Stimulated activated CD8-positive, alpha-beta memory T cell treated with anti-CD3 and anti-CD28 coated beads, Interleukin-15, amount 100 ng/mL, for 48 hours (primary cell): ENCODE data around the gene CCL3.
"Not testable (repeated sequence)": the region's sequence is repeated elsewhere in the genome, so short reads cannot be mapped to it uniquely, and the experiment has no call there.

Source experiments
- DNase-seq, 2 donors: peaks; one replicate each; pipeline ENCODE4 v3.0.0-alpha.2; 2020; ENCODE audit warnings: low read depth in 2 of 2

CCL3 gene

DNA sequence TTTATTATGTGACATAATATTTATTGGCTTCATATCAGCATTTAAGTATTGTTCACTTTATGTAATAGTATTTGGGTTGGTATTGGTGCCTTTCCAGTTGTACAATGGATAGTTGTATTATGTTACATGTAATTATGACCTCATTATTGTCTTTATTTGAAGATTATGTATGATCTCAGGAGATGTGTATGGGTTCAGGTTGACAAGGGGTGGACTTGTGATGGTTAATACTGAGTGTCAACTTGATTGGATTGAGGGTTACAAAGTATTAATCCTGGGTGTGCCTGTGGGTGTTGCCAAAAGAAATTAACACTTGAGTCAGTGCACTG is 25.7 kb upstream of the CCL3 start:
- not testable (repeated sequence) for DNase-seq

DNA sequence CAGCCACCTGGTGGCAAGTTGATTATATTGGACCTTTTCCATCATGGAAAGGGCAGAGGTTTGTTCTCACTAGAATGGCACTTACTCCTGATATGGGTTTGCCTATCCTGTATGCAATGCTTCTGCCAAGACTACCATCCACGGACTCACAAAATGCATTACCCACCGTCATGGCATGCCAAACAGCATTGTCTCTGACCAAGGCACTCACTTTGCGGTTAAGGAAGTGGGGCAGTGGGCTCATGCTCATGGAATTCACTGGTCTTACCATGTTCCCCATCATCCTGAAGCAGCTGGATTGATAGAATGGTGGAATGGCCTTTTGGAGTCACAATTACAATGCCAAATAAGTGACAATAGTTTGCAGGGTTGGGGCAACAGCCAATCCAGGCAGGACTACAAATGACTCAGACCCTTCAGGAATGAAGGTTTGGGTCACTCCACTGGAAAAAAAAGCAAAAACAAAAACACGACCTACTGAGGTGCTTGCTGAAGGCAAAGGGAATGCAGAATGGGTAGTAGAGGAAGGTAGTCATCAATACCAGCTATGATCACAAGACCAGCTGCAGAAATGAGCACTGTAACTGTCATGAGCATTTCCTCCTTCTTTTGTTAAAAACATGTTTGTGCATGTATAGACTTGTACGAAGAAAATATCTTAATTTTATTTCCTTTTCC is 25.2 kb upstream of the CCL3 start:
- DNase-seq, result not testable (repeated sequence)

DNA sequence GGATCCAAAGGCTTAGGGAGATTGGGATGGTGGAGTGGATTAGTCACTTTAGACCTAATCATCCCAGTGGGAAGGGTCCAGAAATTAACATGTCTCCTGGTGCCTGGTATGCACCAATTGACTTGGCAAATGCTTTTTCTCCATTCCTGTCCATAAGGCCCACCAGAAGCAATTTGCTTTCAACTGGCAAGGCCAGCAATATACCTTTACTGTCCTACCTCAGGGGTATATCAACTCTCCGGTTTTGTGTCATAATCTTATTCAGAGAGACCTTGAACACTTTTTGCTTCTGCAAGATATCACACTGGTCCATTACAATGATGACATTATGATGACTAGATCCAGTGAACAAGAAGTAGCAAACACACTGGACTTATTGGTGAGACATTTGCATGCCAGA is 23.2 kb upstream of the CCL3 start:
- not testable (repeated sequence) for DNase-seq

- no peak for DNase-seq
These were observed 22.6 kb upstream of the CCL3 start for GRCh38 chr17:36112572-36112971.

- DNase-seq, result no peak
These were observed 21.1 kb upstream of the CCL3 start for GRCh38 chr17:36111068-36111490.

- DNase-seq, result not testable (repeated sequence)
These were observed 18.3 kb upstream of the CCL3 start for GRCh38 chr17:36108265-36108664.

DNA sequence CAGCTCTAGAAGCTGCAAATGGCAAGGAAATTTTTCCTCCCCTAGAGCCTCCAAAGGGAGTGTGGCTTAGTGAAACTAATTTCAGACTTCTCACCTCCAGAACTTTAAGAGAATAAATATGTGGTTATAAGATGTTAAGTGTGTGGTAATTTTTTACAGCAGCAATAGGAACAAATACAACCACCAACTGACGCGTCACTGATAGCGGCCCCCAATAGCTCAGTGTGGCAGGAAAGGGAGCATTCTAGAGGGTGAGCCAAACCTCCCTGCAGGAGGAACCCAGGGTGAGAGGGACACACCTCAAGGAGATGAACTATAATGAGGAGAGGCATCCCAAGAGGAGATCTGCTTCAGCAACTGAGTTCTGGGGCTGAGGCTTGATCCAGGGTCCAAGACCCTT is 17.7 kb upstream of the CCL3 start:
- peak in 1 of 2 donors; percentile 16 for DNase-seq

- DNase-seq, result no peak
These were observed 16.5 kb upstream of the CCL3 start for GRCh38 chr17:36106493-36106835.

GRCh38 chr17:36105781-36106492 is 16.0 kb upstream of the CCL3 start:
- DNase-seq, result no peak

DNA sequence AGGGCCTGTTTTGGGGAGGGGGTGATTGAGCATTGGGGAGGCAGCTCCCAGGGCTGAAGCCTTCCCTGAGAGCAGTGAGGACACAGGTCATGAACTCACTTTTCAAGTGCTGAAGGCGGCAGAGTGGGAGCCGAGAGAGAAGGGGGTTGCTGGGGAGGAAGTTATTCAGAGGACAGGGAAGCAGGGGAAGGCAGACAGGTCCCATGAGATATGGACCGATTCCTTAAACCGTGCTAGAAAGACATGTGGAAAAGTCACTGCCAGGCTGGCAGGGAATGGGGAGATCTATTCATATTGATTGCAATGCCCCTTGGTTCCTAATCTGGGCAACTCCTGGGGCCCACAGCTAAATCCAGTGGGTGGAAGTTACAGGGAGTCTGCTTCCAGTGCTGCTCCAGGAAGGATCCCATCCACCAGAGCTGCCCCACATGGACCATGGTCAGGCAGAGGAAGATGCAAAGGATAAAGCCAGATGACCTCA is 14.8 kb upstream of the CCL3 start:
- DNase-seq, result no peak

DNA sequence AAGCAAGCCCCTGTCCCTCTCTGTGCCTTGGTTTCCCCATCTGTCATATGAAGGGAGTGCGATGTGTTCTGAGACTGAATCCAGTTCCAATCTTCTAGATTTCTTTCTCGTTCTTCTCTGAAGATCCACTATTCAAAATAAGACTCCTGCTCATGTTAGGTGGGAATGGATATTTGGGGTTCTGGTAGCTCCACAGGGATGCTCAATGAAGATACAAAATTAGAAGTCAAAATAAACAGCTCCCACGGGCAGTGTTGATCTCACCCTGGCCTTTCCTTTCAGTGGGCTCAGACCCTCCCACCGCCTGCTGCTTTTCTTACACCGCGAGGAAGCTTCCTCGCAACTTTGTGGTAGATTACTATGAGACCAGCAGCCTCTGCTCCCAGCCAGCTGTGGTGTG is 14.3 kb upstream of the CCL3 start:
- not testable (repeated sequence) for DNase-seq

- DNase-seq, result not testable (repeated sequence)
These were observed 13.5 kb upstream of the CCL3 start, which contains the start of gene CCL4 for GRCh38 chr17:36103401-36103975. Gene CCL4 (plus strand): TSS chr17:36103827. CDS start chr17:36103906, 79 bp downstream.

DNA sequence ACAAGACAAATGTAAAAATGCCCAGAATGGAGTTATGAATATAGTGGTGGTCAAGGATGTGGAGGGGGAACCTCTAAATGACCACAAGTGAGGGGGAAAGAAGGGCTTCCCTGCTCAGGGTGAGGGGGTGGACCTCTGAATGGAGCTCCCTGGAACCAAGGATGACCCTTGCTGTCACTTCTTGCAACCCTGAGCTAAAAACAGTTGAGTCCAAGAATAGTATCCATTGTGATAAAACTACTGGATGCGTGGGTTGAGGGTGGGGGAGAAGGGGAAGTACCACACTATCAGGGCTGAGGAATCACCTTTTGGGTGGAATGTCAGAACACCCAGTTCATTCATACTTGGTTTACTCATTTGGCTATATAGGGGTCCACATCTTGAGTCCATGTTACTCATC is 9.1 kb upstream of the CCL3 start:
- DNase-seq, result not testable (repeated sequence)

DNA sequence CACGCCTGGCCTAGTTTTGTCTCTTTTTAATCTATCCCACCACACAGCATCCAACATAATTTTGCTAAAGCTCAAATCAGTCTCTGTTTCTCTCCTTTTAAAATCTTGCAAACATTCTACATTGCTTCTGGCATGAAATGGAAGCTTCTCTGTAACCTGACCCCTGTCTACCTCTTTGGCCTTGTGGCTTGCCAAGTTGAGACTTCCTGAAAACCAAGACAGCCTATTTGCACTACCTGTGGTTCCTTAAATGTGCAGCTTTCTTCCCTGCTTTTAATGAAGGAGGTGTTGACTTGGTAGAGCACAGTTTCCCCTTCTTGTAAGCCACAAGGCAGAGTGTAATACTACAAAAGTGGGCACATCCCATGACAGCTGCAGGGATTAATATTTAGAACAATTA is 6.0 kb upstream of the CCL3 start:
- no peak for DNase-seq

DNA sequence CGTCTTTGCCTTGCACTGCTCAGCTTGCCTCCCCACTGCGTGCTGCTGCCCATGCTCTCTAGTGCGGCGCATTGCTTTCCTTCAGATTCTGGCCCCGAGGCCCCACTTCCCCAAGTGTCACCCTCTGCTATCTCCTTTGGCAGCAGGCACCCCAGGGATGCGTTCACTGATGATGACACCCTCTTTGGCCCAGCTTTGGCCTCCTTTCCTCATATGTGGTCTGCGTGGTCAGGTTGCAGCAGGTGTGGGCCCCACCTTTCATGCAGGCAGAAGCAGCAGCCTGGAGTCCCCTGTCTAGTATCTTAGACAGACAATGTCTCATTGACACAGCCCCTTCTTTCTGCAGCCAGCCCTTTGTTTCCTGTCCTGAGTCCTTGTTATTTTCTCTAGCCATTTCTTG is 4.8 kb upstream of the CCL3 start:
- DNase-seq, result no peak

DNA sequence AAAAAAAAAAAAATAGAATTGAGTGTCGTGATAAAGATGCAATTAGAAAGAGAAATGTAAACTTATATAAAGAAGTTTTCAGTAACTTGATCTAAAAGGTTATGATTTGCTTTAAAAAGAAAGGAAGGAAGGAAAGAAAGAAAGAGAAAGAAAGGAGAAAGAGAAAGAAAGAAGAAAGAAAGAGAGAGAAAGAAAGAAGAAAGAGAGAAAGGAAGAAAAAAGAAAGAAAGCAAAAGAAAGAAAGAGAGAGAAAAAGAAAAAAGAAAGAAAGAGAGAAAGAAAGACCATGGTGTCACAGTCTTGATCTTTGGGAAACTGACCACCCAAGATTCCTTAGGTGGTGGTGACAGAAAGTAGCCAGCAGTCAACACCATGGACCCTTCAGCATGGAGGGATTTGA is 4.3 kb upstream of the CCL3 start:
- DNase-seq, result no peak

GRCh38 chr17:36092715-36093114 is 2.8 kb upstream of the CCL3 start:
- not testable (repeated sequence) for DNase-seq

- peak in 1 of 2 donors; percentile 50 for DNase-seq
These were observed 2.3 kb upstream of the CCL3 start for GRCh38 chr17:36092230-36092629.

DNA sequence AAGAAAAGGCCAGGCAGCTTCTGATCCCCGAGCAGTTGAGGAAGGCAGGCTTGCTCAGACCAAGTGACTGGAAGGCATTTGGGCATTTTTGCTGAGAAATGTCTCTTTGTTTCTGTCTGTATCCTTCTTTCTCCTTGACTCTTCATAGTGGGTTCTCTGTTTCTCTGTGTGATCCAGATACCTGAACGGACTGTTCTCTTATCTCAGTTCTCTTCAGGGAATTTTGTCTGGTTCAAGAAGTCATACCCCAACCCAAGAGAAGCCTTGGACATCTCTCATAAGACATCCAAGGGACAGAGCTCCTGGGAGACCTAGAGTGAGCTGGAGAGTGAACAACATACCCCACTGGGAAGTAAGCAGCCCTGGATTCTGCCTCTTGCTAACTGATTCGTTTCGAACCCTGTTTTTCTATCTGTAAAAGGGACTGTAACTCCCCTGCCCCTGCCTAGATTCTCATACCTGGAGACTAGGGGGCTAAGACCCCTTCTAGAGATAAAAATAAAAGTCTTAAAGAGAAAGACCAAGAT is 541 bp downstream of the CCL3 start:
- DNase-seq, result no peak

DNA sequence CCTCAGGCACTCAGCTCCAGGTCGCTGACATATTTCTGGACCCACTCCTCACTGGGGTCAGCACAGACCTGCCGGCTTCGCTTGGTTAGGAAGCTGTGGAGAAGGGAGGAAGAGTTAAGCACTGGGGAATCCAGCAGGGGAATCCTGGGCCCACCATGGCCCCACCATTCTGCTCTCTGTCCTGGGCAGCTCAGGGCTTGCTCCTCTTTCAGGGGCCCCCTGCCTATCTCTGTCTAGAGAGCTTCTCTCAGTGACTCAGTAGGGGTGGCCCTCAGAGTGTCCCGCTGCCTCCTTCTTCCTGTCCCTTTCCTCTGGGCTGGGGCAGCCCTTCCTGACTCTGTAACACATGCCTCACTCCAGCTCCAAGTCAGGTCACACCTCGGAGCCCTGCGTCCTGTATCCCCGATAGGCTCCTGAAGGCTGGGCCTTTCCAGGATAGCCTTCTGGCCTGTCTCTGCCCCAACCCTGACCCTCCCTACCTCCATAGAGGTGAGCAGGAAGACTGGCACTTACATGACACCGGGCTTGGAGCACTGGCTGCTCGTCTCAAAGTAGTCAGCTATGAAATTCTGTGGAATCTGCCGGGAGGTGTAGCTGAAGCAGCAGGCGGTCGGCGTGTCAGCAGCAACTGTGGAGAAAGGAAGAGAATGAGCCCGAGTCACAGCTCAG is 1.1 kb downstream of the CCL3 start:
- DNase-seq, result no peak

DNA sequence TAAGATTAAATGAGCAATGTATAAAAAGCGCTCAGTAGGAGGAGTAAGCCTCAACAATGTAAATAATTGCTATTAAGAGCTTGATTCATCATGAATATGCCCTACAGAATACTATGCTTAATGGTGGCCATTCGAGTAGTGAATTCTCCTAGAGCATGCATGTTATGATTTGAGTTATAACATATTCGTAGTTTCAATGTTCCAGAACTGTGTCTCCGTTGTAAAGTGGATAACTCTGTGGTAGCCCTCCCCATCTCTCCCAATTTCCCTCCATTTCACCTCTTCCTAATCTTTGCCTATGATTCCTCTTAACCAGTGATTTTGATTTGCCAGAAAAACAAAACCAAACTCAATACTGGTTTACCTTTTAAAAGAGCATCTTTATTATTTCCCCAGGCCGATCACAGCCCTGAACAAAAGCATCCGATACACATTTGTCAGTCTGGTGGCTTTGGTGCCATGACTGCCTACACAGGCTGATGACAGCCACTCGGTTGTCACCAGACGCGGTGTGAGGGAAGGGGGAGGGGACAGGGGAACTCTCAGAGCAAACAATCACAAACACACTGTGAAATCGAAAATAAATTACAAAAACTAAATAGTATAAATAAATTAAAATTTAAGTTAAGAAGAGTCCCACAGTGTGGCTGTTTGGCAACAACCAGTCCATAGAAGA is 1.9 kb downstream of the CCL3 start:
- not testable (repeated sequence) for DNase-seq

GRCh38 chr17:36087471-36087870 is 2.5 kb downstream of the CCL3 start:
- not testable (repeated sequence) for DNase-seq
